GM10847 (cell line): ENCODE results near the gene LRMDA.

Source experiments
- POLR2A ChIP-seq: IDR thresholded peaks from 2 replicates; pipeline ENCODE4 v1.6.1; 2011; ENCODE audit not compliant: insufficient read length; ENCODE audit errors: extremely low read depth

The LRMDA gene

GRCh38 chr10:75623310-75624093 lies 192.1 kb downstream of the LRMDA start:
- TF ChIP-seq POLR2A, result no peak

GRCh38 chr10:75624638-75625037 lies 193.2 kb downstream of the LRMDA start:
- TF ChIP-seq POLR2A, result no peak

GRCh38 chr10:75630746-75631145 lies 199.3 kb downstream of the LRMDA start:
- no peak for TF ChIP-seq POLR2A

- no peak for TF ChIP-seq POLR2A
Measured at GRCh38 chr10:75632805-75633462, 201.5 kb downstream of the LRMDA start.

- no peak for TF ChIP-seq POLR2A
Measured at GRCh38 chr10:75633568-75633967, 202.1 kb downstream of the LRMDA start.

- no peak for TF ChIP-seq POLR2A
Measured at GRCh38 chr10:75634947-75635346, 203.5 kb downstream of the LRMDA start.

- no peak for TF ChIP-seq POLR2A
Measured at GRCh38 chr10:75638752-75639151, 207.3 kb downstream of the LRMDA start.

- TF ChIP-seq POLR2A, result no peak
Measured at GRCh38 chr10:75639736-75640135, 208.3 kb downstream of the LRMDA start.

- no peak for TF ChIP-seq POLR2A
Measured at GRCh38 chr10:75640381-75640780, 209.0 kb downstream of the LRMDA start.

GRCh38 chr10:75640803-75641202 lies 209.4 kb downstream of the LRMDA start:
- TF ChIP-seq POLR2A, result no peak

- TF ChIP-seq POLR2A, result no peak
Measured at GRCh38 chr10:75643405-75643804, 212.0 kb downstream of the LRMDA start.

- TF ChIP-seq POLR2A, result no peak
Measured at GRCh38 chr10:75643944-75644692, 212.7 kb downstream of the LRMDA start.

GRCh38 chr10:75645704-75646103 lies 214.3 kb downstream of the LRMDA start:
- TF ChIP-seq POLR2A, result no peak

GRCh38 chr10:75646218-75646915 lies 214.9 kb downstream of the LRMDA start:
- no peak for TF ChIP-seq POLR2A

GRCh38 chr10:75646916-75647315 lies 215.5 kb downstream of the LRMDA start:
- no peak for TF ChIP-seq POLR2A
